Esophagus muscularis mucosa (tissue), 3 donors: Measurements from ENCODE around the gene TBC1D22A.

Experiments
- EP300 ChIP-seq: sonication (generic); formaldehyde crosslinking; IDR thresholded peaks from one replicate; pipeline ENCODE4 v1.6.1; 2017; ENCODE audit warnings: antibody characterized with exemption
- TF ChIP-seq, protein P1 (sequence below), 3 experiments: fragments of 200-600 bp in 2 of 3; fragments of 450-650 bp in 1 of 3; sonication (generic) in 2 of 3; IDR thresholded peaks; one replicate each; pipeline ENCODE4 v1.5.1; 2017 to 2019; ENCODE audit warnings: antibody characterized with exemption in 3 of 3, mild to moderate bottlenecking in 2 of 3, moderate library complexity in 1 of 3

DNA sequence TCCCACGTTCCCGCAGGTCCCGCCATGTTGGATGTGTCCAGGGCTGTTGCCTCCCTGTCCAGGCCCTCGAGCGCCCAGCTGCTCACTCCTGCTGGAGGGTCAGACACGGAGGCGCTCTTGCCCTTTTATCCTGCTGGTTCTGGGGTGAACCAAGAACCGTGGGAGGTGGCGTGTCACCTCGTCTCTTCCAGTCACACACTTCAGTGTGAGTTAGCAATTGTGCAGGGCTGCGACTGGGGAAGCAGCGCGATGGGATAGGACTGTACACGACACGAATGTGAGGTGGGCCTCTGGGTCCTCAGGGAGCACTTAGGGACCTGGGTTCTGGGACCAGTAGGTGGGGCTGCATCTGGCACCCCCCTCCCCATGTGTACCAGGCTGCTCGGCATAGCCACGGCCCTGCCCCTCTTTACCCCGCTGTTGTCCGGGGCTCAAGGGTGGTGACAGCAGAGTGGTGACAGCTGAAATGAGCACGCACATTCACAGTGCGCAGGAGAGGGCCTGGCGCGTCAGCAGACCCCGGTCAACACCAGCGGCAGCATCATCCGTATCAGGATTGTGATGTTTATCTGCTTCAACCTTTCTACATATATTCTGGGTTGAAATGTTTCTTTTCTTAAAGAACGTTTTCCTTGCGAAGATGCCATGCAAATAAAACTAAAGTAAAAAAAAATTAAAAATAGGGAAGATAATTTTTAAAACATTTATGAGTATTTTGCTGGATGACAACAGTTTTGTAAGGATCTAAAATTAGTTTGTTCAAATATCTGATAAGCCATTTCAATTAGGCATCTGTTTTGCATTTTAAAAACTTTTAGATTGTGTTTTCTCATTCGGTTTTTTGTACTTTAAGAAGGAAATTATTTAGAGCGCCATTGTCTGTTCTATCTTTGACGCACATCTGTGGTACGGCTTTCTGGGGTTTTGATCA, 210.7 kb downstream of the TBC1D22A start:
- TF ChIP-seq EP300: no peak
- TF ChIP-seq, protein P1, sequence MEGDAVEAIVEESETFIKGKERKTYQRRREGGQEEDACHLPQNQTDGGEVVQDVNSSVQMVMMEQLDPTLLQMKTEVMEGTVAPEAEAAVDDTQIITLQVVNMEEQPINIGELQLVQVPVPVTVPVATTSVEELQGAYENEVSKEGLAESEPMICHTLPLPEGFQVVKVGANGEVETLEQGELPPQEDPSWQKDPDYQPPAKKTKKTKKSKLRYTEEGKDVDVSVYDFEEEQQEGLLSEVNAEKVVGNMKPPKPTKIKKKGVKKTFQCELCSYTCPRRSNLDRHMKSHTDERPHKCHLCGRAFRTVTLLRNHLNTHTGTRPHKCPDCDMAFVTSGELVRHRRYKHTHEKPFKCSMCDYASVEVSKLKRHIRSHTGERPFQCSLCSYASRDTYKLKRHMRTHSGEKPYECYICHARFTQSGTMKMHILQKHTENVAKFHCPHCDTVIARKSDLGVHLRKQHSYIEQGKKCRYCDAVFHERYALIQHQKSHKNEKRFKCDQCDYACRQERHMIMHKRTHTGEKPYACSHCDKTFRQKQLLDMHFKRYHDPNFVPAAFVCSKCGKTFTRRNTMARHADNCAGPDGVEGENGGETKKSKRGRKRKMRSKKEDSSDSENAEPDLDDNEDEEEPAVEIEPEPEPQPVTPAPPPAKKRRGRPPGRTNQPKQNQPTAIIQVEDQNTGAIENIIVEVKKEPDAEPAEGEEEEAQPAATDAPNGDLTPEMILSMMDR (IDR thresholded peaks at IDR 0.05): no peak
